HG02885 (cell line): ENCODE data around the gene IL19.

ENCODE experiments used
- ATAC-seq: cut with Tn5 transposase; IDR thresholded peaks from one replicate; pipeline ENCODE4 v1.9.1; 2021; ENCODE audit warnings: mild to moderate bottlenecking; ENCODE audit not compliant: unreplicated experiment, poor library complexity

Gene IL19, protein sequence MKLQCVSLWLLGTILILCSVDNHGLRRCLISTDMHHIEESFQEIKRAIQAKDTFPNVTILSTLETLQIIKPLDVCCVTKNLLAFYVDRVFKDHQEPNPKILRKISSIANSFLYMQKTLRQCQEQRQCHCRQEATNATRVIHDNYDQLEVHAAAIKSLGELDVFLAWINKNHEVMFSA

DNA sequence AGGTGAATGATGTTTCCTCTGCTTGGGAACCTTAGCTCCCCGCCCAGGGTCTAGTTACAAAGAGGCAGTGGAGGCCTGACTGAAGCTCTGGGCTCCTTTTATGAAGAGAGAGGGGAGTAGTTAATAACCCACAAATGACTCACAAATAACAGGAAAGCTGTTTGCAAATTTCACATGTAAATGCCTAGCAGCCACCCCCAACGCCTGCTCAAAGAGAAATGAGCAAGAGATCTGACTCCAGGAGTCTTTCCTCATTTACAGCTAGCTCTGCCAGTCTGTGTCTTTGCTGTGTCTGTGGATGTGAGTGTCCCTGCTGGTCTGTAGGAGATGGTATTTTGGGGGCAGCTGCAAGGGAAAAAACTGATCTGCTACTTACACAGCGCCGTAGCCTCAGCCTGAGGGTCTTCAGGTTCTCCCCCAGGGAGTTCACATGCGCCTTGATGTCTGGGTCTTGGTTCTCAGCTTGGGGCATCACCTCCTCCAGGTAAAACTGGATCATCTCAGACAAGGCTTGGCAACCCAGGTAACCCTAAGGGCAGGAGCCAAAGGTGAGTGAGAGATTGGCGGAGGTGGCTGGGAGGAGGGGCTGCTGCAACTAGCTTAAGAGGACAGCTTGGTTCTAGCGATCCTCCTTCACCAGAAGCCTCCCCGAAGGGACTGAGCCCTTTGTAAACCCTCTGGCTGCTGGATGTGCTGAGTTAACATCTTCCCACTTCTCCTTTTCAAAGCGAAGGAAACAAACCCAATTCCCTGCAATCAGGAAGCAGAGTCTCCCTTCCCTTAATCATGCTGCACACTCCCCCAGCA, at the start of gene IL19:
Gene IL19, plus strand, starts transcription at position 243 of the 807 bp plus-strand sequence. CDS start 65,890 bp downstream, outside the sequence.
- no peak for ATAC-seq

DNA sequence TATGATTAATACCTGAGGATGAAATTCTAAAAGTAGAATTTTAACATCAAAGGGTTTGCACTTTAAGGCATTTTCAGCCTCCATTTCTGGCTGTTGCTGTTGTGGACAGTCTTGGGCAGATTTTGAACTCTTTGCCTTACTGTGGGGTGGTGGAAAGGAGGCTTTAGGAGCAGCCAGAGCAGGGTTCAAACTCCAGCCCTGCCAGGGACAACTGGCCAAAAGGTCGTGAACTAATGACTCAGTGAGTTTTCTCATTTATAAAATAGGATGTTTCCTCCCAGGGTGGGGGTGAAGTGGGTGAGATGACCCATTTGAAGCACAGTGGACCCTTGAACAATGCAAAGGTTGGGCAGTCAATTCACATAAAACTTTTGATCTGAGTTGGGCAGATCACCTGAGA, 49.1 kb upstream of the IL19 start:
- ATAC-seq = no peak

DNA sequence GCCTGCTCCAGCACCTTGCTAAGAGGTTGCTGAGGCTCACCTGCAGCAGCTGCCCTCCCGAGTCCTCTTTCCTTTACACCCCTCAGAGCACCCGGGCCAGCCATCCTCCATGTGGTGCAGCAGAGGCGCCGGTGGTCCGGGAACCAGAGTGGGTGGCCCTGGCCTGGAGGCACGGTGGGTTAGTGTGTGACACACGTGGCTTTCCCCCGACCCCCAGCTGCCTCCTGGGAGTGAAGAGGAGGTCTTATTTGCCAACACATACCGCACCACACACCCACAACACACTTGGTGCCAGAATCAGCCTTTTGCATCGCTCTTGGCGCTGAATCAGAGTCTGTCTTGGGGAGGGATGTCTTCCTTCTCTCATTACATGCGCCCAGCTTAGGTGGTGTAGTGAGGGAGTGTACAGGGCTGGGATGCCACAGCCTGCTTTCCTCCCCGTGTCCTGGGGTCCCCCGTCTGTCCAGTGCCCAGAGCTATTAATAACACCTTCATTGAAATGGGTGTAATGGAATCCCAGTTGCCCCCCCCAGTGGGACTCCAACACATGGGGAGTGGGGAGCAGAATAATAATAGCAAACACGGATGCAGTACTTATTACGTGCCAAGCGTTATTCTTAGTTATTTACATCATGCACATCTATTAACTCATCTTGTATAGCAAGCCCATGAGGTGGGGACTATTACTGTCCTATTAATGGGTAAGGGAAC, 47.7 kb upstream of the IL19 start:
- ATAC-seq = no peak

DNA sequence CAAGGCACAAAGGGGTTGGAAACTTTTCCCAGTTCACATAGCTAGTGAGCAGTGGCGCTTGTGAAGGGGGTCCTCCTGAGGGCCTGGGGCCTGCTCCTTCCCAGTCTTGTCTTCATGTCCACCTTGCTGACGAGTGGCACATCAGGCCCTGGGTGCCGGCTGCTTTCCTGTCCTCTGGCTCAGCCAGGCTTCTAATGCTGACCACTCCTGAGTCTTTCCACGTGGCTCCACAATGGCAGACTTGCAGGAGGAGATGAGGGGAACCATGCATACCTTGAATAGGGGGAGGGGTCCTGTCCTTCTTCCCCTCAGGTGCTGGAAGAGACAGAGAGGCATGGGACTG, 47.1 kb upstream of the IL19 start:
- ATAC-seq = no peak

DNA sequence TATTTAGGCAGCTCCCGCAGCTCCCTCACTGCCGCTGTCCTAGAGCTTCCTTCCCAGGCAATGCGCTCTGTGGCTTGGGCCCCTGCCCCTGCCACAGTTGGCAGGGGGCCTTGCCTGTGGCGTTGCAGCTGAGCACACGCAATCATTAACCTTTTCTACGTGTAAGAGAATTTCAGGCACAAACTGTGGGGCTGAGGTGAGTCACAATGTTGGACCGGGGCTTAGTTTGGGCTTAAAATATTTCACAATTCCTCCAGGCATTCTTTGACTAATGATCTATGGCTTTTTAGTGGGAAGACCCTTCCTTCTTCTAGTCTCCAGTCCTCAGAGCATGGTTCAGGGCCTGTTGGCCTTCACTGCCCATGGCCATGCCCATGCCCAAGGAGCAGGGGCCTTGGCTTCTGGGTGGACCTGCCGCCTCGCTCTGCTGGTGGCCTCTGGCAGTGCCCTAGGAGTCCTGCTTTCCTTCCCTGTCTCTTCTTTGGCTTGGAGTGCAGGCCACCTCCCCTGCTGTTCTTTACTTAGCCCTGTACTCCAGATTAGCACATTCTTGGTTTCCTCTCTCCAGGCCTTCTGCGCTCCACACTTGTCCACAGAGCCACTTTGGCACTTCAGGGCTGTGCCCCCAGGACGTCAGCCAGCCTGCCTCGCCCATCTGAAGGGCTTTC, 46.6 kb upstream of the IL19 start:
- no peak for ATAC-seq

DNA sequence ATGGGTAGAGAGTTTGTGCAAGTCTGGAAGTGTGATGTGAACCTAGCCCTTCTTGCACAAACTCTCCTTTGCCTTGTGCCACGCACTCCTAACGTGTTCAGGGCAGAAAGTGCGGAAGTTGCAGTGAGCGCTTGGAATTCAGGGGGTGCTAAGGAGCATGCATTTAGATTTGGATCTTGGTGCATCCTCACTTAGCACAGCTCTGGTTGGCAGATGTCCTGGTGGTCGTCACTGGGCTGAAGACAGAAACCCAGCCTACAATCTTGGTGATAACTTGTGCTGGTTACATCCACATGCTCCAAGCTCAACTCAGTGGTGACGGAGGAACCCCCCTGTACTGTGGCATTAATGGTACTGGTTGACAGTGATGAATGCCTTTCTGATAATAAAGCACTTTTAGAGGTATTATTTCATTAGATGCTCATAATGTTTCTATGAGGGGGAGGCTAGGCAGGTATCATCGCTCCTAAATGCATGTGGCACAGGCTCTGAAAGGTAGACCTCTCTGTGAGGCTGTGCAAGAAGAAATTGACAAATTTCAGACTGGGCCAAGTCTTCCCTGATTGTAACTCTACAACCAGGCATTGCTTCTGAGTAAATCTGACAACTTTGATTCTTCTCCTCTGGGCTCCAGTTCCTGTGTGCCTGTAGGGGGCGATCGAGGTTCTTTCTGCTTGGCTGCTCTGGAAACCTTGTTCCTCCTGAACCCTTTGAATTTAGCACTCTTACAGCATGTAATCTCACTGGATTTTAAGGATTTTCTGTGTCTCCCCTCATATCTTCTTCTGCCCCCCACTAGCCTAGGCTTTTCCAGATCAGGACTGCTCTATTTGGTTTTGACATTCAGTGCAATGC, 45.2 kb upstream of the IL19 start:
- ATAC-seq = no peak

DNA sequence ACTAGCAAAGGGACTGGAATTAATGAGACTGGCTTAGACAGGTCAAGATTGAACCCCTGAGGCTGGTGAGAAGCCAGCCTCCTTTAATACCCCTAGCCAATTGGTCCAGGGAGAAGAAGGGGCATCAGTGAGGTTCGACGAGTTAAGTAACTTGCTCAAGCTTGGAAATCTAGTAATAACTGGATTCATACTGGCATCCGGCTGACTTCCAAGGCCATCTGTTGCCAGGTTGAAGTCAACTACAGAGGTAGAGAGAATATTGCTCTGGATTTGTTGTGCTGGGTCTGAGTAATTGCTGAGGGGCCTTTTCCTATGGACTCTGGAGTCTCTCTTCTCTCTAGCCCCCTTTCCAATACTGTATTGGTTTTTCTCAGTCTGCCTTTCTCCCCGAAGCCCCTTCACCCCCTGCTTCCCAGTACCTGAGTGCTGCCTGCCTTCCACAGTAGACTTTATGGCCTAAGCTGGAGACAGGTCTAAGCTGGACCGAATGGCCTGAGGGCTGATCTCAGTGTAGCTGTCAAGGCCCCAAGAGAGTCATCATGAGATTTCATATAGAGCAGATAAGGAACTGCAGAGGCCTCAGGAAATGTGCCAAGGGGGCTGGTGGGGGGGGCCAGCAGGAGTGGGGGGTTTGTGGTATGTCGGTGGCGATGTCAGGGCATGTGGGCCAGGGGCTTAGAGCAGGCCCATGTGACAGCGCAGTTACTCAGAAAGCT, 42.4 kb upstream of the IL19 start:
- no peak for ATAC-seq

DNA sequence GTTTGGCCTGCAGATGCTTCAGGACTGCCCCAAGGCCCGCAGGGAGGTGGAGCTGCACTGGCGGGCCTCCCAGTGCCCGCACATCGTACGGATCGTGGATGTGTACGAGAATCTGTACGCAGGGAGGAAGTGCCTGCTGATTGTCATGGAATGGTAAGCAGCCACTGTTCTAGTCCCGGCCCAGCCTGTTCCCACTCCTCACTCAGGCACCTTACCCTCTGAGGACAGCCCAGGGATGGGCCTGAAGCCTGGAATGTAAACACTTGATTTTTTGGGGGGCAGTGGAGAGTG, 41.9 kb upstream of the IL19 start:
- ATAC-seq = no peak

DNA sequence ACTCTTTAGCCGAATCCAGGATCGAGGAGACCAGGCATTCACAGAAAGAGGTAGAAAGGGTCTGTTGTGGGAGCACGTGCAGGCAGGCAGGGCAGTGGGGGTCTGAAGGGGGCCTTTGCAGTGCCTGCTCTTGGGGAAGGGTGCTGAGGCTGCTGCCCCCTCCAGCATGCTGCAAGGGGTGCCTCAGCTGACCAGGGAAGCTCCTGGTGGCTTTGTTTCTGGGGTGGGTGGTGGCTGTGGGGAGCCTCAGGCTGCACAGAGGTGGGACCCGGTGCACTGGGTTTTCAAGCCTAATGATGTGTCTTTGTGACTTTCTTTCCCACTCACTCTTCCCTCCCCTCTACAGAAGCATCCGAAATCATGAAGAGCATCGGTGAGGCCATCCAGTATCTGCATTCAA, 41.5 kb upstream of the IL19 start:
- ATAC-seq = no peak

DNA sequence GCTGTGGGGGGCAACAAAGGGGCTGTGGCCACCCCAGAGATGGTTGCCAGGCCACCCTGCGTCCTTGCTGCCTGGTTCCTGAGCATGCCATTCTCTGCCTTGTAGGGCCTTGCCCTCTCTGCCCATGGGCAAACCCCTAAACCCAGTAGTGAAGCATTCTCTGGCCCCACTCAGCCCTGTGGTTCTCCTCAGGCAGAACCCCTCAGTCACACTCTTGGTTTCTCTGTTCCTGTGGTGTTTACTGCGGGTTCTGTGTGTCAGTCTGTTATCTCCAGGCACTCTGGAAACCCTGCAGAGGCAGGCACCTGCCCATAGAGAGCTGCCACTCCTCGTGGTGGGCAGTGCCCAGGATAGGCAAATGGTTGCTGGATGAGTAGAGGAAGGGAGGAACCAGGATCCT, 41.1 kb upstream of the IL19 start:
- ATAC-seq = no peak

DNA sequence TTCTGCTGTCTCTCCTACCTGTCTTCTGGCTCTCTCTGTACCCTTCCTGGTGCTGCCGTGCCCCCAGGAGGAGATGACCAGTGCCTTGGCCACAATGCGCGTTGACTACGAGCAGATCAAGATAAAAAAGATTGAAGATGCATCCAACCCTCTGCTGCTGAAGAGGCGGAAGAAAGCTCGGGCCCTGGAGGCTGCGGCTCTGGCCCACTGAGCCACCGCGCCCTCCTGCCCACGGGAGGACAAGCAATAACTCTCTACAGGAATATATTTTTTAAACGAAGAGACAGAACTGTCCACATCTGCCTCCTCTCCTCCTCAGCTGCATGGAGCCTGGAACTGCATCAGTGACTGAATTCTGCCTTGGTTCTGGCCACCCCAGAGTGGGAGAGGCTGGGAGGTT, 38.1 kb upstream of the IL19 start:
- ATAC-seq = no peak

DNA sequence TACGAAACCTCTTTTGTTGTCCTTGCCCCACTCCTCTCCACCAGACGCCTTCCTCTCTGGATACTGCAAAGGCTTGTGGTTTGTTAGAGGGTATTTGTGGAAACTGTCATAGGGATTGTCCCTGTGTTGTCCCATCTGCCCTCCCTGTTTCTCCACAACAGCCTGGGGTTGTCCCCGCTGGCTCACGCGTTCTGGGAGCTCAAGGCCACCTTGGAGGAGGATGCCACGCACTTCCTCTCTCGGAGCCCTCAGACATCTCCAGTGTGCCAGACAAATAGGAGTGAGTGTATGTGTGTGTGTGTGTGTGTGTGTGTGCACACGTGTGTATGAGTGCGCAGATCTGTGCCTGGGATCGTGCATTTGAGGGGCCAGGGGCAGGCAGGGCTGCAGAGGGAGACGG, 37.6 kb upstream of the IL19 start:
- ATAC-seq = no peak

DNA sequence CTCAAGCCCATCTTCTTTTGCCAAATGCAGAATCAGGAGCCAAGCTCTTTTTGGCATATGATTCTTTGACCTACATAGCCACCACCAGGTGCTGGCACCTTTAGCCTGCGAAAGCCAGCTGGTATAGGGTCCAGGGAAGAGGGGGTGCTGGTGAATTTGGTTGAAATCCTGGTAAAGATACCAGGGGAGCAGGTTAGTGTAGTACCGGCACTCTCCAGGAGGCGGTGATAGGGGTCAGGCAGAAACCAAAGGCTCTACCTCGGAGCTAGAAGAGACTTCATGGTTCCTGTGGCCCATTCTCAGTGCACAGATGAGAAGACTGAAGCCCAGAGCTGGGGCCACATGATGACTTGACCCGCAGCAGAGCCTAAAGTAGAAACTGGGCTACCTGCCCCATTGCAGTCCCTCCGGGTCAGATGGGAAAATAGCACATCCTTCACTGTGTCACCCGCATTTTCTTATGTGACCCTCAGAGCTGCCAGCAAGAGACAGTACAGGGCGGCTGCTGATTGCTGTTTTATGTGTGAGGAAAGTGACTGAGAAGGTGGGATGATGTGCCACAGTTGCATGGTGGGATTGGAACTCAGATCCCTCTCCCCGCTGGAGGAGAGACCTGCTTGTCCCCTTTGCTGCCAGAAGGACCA, 36.0 kb upstream of the IL19 start:
- no peak for ATAC-seq

DNA sequence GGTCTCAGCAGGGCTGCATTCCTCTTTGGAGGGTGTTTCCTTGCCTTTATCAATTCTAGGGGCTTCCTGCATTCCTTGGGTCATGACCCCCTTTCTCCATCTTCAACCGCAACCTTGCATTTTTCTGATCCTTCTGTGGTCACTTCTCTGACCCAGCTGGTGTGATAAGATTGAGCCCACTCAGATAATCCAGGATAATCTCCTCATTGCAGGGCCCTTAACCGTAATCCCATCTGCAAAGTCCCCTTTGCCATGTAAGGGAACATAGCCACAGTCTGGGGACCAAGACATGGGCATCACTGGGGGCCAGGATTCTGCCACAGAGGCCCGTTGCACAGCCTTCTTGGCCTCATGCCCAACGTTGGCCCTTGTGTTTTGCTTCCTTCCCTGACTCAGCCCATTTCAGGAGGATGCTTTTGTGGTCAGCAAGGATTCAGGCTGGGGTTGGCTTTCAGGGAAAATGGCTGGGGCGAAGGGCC, 35.0 kb upstream of the IL19 start:
- ATAC-seq = no peak

DNA sequence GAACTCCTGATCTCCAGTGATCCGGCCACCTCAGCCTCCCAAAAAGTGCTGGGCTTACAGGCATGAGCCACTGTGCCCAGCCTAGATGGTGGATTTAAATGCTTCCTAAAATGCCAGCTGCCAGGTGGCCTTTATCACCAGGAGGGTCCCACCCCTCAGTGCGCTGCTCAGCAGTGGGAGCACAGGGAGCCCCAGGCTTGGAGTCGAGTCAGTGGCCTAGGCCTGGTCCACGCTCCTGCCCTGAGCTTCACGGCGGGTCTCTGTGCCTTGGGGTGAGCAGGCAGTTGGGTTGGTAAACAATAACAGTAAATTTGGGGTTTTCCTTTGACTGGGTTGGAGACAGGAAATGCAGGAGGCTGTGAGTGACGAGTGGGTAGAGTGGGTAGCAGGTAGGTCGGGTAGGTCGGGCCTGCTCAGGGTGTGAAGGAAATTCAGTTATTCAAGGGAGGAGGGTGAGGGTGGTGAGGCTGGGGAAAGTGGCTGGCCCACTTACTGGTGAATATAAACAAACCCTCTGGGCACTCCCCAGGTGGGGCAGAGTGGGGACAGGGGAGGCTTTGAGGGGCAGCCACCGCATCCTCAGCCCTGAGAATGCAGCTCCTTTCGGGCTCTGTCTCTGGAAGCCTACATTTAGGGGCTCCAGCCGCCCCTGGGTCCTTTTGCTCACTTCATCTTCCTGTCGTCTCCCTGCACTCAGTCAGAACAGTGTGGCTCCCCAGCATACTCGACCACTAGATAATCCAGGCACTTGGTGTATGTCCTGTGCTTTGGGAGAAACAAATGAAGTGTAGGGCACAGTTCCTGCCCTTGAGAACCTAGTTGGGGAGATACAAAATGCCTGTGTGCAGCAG, 33.5 kb upstream of the IL19 start:
- no peak for ATAC-seq

DNA sequence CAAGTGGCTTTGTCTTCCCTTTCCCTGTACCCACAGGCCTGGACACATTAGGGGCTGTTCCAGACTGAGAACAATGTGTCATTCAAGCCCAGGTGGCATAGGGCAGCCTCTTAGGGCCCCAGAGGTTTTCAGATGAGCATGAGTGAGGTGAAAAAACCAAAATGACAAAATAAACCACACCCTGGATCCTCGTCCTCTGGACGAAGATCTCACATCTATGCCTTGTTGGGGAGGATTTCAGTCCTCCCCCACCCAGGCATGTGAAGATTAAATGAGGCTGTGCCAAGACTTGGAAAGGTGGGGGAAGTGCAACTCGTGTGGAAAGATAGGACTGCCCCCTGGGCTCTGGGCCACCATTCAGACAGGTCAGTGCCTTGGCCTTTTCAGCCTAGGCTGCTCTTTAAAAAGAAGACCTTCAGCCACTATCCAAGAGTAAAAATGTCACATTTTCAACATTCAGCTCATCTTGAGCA, 32.8 kb upstream of the IL19 start:
- ATAC-seq = no peak

DNA sequence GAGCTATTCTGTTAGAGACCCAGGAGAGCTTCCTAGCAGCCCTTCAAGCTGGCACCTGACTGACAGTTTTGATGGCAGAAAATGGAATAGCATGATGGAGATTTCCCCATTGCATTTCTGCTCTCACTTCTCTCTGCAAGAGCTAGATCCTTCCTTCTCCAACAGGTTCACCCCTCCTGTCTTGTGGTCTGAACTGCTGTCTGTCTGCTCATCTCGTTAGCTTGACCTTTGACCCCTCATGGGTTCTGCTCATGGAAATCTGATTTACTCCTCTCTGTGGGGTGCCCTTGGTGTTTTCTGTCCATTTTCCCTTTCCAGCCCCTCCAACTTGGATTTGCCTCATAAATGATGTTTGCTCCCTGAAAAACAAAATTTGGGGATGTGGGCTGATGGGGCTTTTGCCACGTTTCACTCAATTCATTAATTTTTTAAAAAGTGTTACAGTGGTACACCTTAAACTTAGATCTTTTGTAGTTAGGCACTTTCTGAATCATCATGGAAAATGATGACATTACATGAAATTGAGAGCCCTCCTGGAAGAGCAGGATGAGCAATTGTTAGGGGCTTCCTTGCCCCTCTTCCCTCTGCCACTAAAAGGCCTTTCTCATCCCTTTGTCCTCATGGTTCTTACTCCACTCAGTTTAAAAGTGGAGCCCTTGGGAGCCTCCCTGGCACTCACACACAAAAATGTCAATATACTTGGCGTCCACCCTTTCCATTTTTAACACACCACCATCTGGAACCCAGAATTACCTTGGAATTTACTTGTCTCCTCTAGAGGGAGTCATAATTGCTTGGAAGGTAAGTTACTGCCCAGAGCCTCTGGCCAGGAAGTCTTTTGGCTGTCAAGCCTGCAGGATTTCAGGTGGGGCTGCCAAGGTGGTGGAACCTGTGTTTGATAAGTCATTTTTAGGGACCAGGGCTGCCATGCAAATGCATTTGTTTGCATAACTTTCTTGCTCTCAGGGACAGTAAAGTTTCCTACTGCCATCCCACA, 31.9 kb upstream of the IL19 start:
- no peak for ATAC-seq
